Measurements from ENCODE around the gene KIAA0319L.

Gene KIAA0319L

DNA sequence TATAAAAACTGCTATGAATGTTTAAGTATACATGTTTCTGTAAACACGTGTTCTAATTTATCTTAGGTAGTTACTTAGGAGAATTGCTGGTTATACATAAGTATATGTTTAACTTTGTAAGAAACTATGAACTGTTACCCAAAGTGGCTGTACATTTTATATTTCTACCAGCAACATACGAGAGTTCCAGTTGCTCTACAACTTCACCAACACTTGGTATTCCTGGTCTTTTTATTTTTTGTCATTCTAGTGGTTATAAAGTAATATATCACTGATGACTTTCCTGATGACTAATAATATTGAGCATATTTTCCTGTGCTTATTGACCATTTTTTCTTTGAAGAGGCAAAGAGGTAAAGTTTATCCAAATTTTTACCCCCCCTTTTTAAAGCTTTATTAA lies 76.0 kb downstream of the KIAA0319L start:
- Histone ChIP-seq H3K4me2 (ENCODE audit: low read length) (no peak overlapping the region), H3K18ac (ENCODE audit: low read length) (no peak overlapping the region), H2BK120ac (ENCODE audit: insufficient read depth, low read length, poor library complexity) (no peak overlapping the region), H4K12ac (ENCODE audit: low read depth, low read length) (no peak overlapping the region), H3K9ac (ENCODE audit: low read length) (no peak overlapping the region), H3K36me3 (ENCODE audit: control insufficient read depth in 1 of 2, insufficient read depth in 2 of 2, low read length in 2 of 2) (peaks cover 0 to 2% of the 10 kb centered on the region in 2 experiments), H3K27ac (ENCODE audit: low read depth, low read length) (no peak overlapping the region), H3K4ac (ENCODE audit: low read depth, low read length) (no peak overlapping the region), H3K9me3 (ENCODE audit: insufficient read depth, low read depth, low read length) (no peaks in the 10 kb centered on the region), H2BK12ac (ENCODE audit: low read length) (no peak overlapping the region), H3K4me1 (ENCODE audit: control insufficient read depth in 1 of 2, insufficient read depth in 2 of 2, low read length in 2 of 2) (no peaks in the 10 kb centered on the region), H3K23ac (ENCODE audit: low read length) (no peak overlapping the region), H2BK5ac (ENCODE audit: low read depth, low read length, poor library complexity) (no peak overlapping the region), H3K79me2 (ENCODE audit: control insufficient read depth, insufficient read depth, low read length, poor library complexity) (no peaks in the 10 kb centered on the region), H2AFZ (ENCODE audit: insufficient read depth, low read length, poor library complexity) (no peak overlapping the region), H4K91ac (ENCODE audit: low read depth, low read length) (no peak overlapping the region), H4K8ac (ENCODE audit: low read depth, low read length) (no peak overlapping the region), H3K4me3 (ENCODE audit: low read depth, low read length) (no peak overlapping the region), H2AK5ac (ENCODE audit: low read length) (no peak overlapping the region), H3K79me1 (ENCODE audit: low read length) (no peaks in the 10 kb centered on the region), H3K27me3 (ENCODE audit: insufficient read depth, low read length) (no peaks in the 10 kb centered on the region), H3K14ac (ENCODE audit: low read length) (no peak overlapping the region)
- no CpG with 5 or more reads among the region's 2 CpGs for WGBS (ENCODE audit: extremely low coverage, insufficient coverage, insufficient read length)
- DNase-seq = no peak

DNA sequence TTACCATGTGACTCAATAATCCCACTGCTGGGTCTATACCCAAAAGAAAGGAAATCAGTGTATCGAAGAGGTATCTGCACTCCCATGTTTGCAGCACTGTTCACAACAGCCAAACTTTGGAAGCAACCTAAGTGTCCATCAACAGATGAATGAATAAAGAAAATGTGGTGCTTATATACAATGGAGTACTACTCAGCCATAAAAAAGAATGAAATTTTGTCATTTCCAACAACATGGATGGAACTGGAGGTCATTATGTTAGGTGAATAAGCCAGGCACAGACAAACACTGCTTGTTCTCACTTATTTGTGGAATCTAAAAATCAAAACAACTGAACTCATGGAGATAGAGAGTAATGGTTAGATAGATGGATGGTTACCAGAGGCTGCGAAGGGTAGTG lies 79.3 kb downstream of the KIAA0319L start:
- Histone ChIP-seq H3K27ac (ENCODE audit: low read depth, low read length) (no peak overlapping the region), H3K9ac (ENCODE audit: low read length) (no peak overlapping the region), H4K8ac (ENCODE audit: low read depth, low read length) (no peak overlapping the region), H3K36me3 (ENCODE audit: control insufficient read depth in 1 of 2, insufficient read depth in 2 of 2, low read length in 2 of 2) (peaks cover 0 to 2% of the 10 kb centered on the region in 2 experiments), H2AFZ (ENCODE audit: insufficient read depth, low read length, poor library complexity) (no peak overlapping the region), H3K9me3 (ENCODE audit: insufficient read depth, low read depth, low read length) (no peaks in the 10 kb centered on the region), H3K4ac (ENCODE audit: low read depth, low read length) (no peak overlapping the region), H4K12ac (ENCODE audit: low read depth, low read length) (no peak overlapping the region), H3K27me3 (ENCODE audit: insufficient read depth, low read length) (no peaks in the 10 kb centered on the region), H2BK120ac (ENCODE audit: insufficient read depth, low read length, poor library complexity) (no peak overlapping the region), H3K4me1 (ENCODE audit: control insufficient read depth in 1 of 2, insufficient read depth in 2 of 2, low read length in 2 of 2) (no peaks in the 10 kb centered on the region), H3K4me3 (ENCODE audit: low read depth, low read length) (no peak overlapping the region), H2AK5ac (ENCODE audit: low read length) (no peak overlapping the region), H3K79me1 (ENCODE audit: low read length) (no peaks in the 10 kb centered on the region), H3K4me2 (ENCODE audit: low read length) (no peak overlapping the region), H4K91ac (ENCODE audit: low read depth, low read length) (no peak overlapping the region), H3K23ac (ENCODE audit: low read length) (no peak overlapping the region), H3K79me2 (ENCODE audit: control insufficient read depth, insufficient read depth, low read length, poor library complexity) (no peaks in the 10 kb centered on the region), H2BK5ac (ENCODE audit: low read depth, low read length, poor library complexity) (no peak overlapping the region), H2BK12ac (ENCODE audit: low read length) (no peak overlapping the region), H3K14ac (ENCODE audit: low read length) (no peak overlapping the region), H3K18ac (ENCODE audit: low read length) (no peak overlapping the region)
- WGBS (ENCODE audit: extremely low coverage, insufficient coverage, insufficient read length) = 100% methylated on average over 1 of the region's 2 CpGs
- no peak for DNase-seq

- peak in 1 of 2 donors; percentile 75 for DNase-seq
- H2BK120ac ChIP-seq (ENCODE audit: insufficient read depth, low read length, poor library complexity) = no peak overlapping the region
- WGBS (ENCODE audit: extremely low coverage, insufficient coverage, insufficient read length) = no CpG with 5 or more reads among the region's 6 CpGs
- peaks cover 2% of the 10 kb centered on the region in 2 experiments for H3K36me3 ChIP-seq (ENCODE audit: control insufficient read depth in 1 of 2, insufficient read depth in 2 of 2, low read length in 2 of 2)
- H2AK5ac ChIP-seq (ENCODE audit: low read length) = no peak overlapping the region
- H3K14ac ChIP-seq (ENCODE audit: low read length) = no peak overlapping the region
- no peak overlapping the region for H3K4me3 ChIP-seq (ENCODE audit: low read depth, low read length)
- H4K91ac ChIP-seq (ENCODE audit: low read depth, low read length) = no peak overlapping the region
- H3K79me2 ChIP-seq (ENCODE audit: control insufficient read depth, insufficient read depth, low read length, poor library complexity) = no peaks in the 10 kb centered on the region
- no peak overlapping the region for H2BK12ac ChIP-seq (ENCODE audit: low read length)
- H3K27ac ChIP-seq (ENCODE audit: low read depth, low read length) = no peak overlapping the region
- H3K79me1 ChIP-seq (ENCODE audit: low read length) = no peaks in the 10 kb centered on the region
- H3K4ac ChIP-seq (ENCODE audit: low read depth, low read length) = no peak overlapping the region
- H3K9ac ChIP-seq (ENCODE audit: low read length) = no peak overlapping the region
- H3K27me3 ChIP-seq (ENCODE audit: insufficient read depth, low read length) = no peaks in the 10 kb centered on the region
- no peak overlapping the region for H4K12ac ChIP-seq (ENCODE audit: low read depth, low read length)
- H3K4me1 ChIP-seq (ENCODE audit: control insufficient read depth in 1 of 2, insufficient read depth in 2 of 2, low read length in 2 of 2) = no peaks in the 10 kb centered on the region
- H3K23ac ChIP-seq (ENCODE audit: low read length) = no peak overlapping the region
- H2BK5ac ChIP-seq (ENCODE audit: low read depth, low read length, poor library complexity) = no peak overlapping the region
- no peak overlapping the region for H3K18ac ChIP-seq (ENCODE audit: low read length)
- H3K4me2 ChIP-seq (ENCODE audit: low read length) = no peak overlapping the region
- no peak overlapping the region for H2AFZ ChIP-seq (ENCODE audit: insufficient read depth, low read length, poor library complexity)
- no peak overlapping the region for H4K8ac ChIP-seq (ENCODE audit: low read depth, low read length)
- no peaks in the 10 kb centered on the region for H3K9me3 ChIP-seq (ENCODE audit: insufficient read depth, low read depth, low read length)
Observed at GRCh38 chr1:35475856-35476674, 81.1 kb downstream of the KIAA0319L start.

DNA sequence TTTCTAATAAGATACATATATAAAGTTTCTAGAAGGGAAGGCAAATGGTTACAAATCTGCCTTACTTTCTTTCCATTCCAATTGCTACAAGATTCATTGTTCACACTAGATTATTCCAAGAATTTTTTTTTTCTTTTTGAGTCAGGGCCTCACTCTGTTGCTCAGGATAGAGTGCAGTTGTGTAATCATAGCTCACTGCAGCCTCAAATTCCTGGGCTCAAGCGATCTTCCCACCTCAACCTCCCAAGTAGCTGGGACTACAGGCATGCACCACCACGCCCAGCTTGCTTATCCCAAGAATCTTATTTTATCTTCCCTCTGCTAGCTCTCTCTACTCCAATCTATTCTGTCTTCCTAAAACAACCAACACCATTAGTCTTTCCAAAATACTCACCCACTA lies 81.8 kb downstream of the KIAA0319L start:
- DNase-seq = peak; percentile 58 to 79
- no CpG with 5 or more reads among the region's 2 CpGs for WGBS (ENCODE audit: extremely low coverage, insufficient coverage, insufficient read length)
- Histone ChIP-seq H3K18ac (ENCODE audit: low read length) (no peak overlapping the region), H2BK12ac (ENCODE audit: low read length) (no peak overlapping the region), H2AK5ac (ENCODE audit: low read length) (no peak overlapping the region), H3K9ac (ENCODE audit: low read length) (no peak overlapping the region), H2AFZ (ENCODE audit: insufficient read depth, low read length, poor library complexity) (no peak overlapping the region), H3K79me1 (ENCODE audit: low read length) (no peaks in the 10 kb centered on the region), H3K4me3 (ENCODE audit: low read depth, low read length) (no peak overlapping the region), H3K23ac (ENCODE audit: low read length) (no peak overlapping the region), H2BK5ac (ENCODE audit: low read depth, low read length, poor library complexity) (no peak overlapping the region), H3K27ac (ENCODE audit: low read depth, low read length) (no peak overlapping the region), H2BK120ac (ENCODE audit: insufficient read depth, low read length, poor library complexity) (no peak overlapping the region), H3K36me3 (ENCODE audit: control insufficient read depth in 1 of 2, insufficient read depth in 2 of 2, low read length in 2 of 2) (peaks cover 2% of the 10 kb centered on the region in 2 experiments), H4K8ac (ENCODE audit: low read depth, low read length) (no peak overlapping the region), H3K79me2 (ENCODE audit: control insufficient read depth, insufficient read depth, low read length, poor library complexity) (no peaks in the 10 kb centered on the region), H3K27me3 (ENCODE audit: insufficient read depth, low read length) (no peaks in the 10 kb centered on the region), H3K14ac (ENCODE audit: low read length) (no peak overlapping the region), H3K4ac (ENCODE audit: low read depth, low read length) (no peak overlapping the region), H3K4me2 (ENCODE audit: low read length) (no peak overlapping the region), H4K12ac (ENCODE audit: low read depth, low read length) (no peak overlapping the region), H3K4me1 (ENCODE audit: control insufficient read depth in 1 of 2, insufficient read depth in 2 of 2, low read length in 2 of 2) (no peaks in the 10 kb centered on the region), H3K9me3 (ENCODE audit: insufficient read depth, low read depth, low read length) (no peaks in the 10 kb centered on the region), H4K91ac (ENCODE audit: low read depth, low read length) (no peak overlapping the region)

Data from trophoblast cell (in vitro differentiated cells and primary cell).